ENCODE results near the gene ANKRD36B.
"Not testable (repeated sequence)": the region's sequence is repeated elsewhere in the genome, so short reads cannot be mapped to it uniquely, and the experiment has no call there.

DNA sequence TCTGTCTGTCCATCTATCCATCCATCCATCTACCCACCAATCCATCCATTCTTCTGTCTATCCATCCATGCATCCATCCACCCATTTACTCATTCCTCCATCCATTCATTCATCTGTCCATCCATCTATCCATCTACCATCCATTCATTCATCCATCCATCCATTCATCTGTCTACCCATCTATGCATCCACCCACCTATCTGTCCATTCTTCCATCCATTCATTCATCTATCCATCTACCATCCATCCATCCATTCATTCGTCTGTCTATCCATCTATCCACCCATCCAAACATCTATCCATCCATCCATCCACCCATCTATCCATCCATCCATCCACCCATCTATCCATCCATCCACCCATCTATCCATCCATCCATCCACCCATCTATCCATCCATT lies 30.8 kb upstream of the ANKRD36B start:
- TF ChIP-seq CTCF (conservative IDR thresholded peaks at IDR 0.05; ENCODE audit: low read depth, low read length); EZH2 (IDR thresholded peaks at IDR 0.05; ENCODE audit: low read length, unreplicated experiment): not testable (repeated sequence)

All from PC-3 (cell line).